Subcutaneous abdominal adipose tissue (tissue), 5 donors: ENCODE measurements around the gene TBX10.

ENCODE experiments used
- H3K27ac ChIP-seq: one replicate; pipeline ENCODE4 v1.7.0; 2013; ENCODE audit warnings: low read depth, mild to moderate bottlenecking, inconsistent platforms, low read length, moderate library complexity
- H3K27me3 ChIP-seq, 5 donors: one replicate each; pipeline ENCODE4 v1.7.0; 2013; ENCODE audit warnings: low read length in 5 of 5, inconsistent platforms in 1 of 5; ENCODE audit not compliant: control insufficient read depth in 5 of 5, insufficient read depth in 4 of 5
- H3K36me3 ChIP-seq, 5 donors: one replicate each; pipeline ENCODE4 v1.7.0; 2013; ENCODE audit warnings: low read length in 5 of 5; ENCODE audit not compliant: control insufficient read depth in 5 of 5, insufficient read depth in 5 of 5
- H3K4me1 ChIP-seq, 5 donors: one replicate each; pipeline ENCODE4 v1.7.0; 2013; ENCODE audit warnings: low read length in 5 of 5, mild to moderate bottlenecking in 3 of 5, moderate library complexity in 1 of 5; ENCODE audit not compliant: control insufficient read depth in 5 of 5, insufficient read depth in 5 of 5
- H3K4me3 ChIP-seq, 5 donors: one replicate each; pipeline ENCODE4 v1.7.0; 2013; ENCODE audit warnings: low read length in 5 of 5, low read depth in 1 of 5
- H3K9ac ChIP-seq, 5 donors: one replicate each; pipeline ENCODE4 v1.7.0; 2013; ENCODE audit warnings: low read length in 5 of 5, mild to moderate bottlenecking in 4 of 5, moderate library complexity in 3 of 5
- H3K9me3 ChIP-seq, 5 donors: one replicate each; pipeline ENCODE4 v1.7.0; 2013; ENCODE audit warnings: low read length in 5 of 5; ENCODE audit not compliant: control insufficient read depth in 5 of 5
- donor health status: healthy.
- donor health status: healthy.
- donor health status: healthy.
- donor health status: healthy.
- donor health status: healthy.

The TBX10 gene

DNA sequence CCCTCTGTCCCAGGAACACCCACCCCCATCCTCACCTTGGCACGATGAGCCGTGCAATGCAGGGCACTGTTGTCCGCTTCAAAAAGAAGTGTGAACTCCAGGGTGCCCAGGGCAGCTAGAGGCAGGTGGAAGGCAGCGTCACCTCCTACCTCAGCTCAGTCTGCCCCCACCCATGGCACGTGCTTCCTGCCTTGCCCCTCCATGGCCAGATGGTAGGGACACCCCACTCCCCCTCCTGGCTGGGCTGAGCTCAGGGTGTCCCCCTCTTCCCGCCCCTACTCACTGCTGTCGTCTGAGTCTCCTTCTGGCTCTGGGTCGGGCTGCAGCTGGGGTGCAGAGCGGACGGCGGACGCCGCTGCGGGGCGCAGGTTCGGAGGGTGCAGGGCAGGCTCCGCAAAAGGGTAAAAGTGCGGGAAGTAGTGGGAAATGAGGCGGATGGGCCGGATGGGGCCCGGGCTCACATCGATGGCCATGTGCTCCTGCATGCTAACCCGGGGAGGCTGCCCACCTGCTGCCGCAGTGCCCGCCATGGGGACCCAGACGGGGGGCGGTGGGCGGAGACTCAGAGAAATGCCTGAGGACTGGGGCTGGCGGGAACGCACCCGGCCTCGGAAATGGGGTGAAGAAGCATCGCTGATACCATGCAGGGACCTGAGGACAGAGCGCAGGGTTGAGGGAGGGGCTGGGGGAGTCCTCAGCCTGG is 23.7 kb downstream of the TBX10 start:
- no peaks in the 10 kb centered on the region for H3K9me3 ChIP-seq
- peaks cover 0 to 23% (median 20%) of the 10 kb centered on the region in 5 donors for H3K36me3 ChIP-seq
- H3K27me3 ChIP-seq = peaks cover 0 to 18% (median 15%) of the 10 kb centered on the region in 5 donors
- H3K4me1 ChIP-seq = peaks cover 0 to 18% (median 14%) of the 10 kb centered on the region in 5 donors
- no peak overlapping the region for H3K4me3 ChIP-seq
- no peak overlapping the region for H3K27ac ChIP-seq
- peak overlapping the region in 1 of 5 donors; percentile 43 for H3K9ac ChIP-seq

DNA sequence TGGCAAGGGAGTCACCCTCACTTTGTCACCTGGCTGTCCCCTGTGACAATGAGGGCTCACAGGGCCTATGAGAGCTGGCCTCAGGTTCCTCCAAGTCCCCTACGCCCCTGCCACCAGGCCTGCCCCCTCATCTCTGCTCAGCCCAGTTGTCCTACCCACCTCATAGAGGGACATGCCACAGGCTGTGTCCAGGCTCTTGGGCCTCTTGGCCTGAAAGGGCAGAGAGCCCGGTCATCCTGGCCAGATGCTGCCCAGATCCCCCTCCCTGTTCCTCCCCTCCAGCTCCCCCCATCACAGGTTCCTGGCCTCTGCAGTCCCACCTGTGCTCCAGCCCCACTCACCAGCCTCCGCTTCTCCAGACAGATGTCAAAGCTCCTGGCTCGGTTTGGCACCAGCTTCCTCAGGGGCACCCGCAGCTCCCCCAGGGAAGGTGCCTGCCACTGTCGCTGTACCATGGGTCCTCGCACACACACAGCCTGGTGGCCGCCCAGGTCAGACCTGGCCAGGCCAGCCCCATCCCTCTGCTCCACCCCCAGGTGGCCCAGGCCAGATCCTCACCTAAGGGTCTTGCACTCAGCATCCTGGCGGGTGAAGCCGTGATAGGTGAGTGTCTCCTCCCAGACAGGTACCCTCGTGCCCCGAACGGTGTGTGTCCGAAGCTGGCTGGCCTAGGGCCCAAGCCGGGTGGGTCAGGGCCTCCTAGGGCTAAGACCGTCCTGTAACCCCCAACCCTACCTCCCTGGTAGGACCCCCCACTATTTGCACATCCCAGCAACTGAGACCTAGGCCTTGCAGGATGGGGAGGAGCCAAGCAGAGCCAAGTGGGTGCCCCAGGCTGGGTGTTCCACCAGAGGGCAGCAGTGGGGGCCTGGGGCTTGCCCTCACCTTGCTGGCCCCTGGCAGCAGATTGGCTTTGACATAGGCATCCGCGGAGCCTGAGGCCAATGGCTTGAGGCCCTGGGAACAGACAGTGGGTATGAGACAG is 24.5 kb downstream of the TBX10 start:
- H3K4me3 ChIP-seq = peak overlapping the region in 2 of 5 donors; percentile 68 to 72

DNA sequence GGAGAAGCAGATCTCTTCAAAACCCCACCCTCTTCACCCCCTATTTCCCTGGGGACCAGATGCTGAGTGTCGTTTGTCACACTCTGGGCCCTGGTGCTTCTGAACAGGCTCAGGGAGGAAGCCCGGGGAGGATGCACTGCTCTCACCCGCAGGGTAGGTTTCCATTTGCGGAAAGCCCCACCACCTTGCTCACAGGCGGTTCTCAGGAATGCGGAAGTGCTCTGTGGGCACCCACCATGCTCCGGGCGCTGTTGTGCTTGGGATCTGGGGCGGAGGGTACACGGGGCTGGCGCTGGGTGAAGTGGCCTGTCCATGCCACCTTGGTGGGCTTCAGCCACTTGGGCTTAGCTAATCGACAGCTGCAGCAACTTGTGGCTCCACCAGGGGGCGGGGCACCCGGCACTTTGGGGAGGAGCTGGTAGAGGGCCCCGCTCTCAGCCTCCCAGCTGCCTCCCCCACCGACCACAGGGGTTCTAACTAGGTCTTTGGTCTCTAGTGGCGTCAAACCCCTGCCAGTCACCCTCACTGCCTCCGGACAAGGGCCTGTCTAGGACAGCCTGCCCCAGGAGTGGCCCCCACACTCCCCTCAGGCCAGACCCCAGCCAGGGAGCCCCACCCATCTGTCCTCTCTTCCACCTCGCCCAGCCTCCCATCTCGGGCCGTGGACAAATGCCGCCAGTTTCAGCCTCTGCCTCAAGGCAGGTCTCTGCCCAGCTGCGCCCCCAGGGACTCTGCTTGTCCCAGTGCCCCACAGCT is 25.4 kb downstream of the TBX10 start:
- Histone ChIP-seq H3K9ac (peak overlapping the region in 4 of 5 donors; percentile 53 to 63 (median 58)), H3K36me3 (peaks cover 0 to 38% (median 35%) of the 10 kb centered on the region in 5 donors), H3K4me1 (peaks cover 0 to 18% (median 14%) of the 10 kb centered on the region in 5 donors), H3K4me3 (peak overlapping the region; percentile 60 to 72 (median 68)), H3K9me3 (no peaks in the 10 kb centered on the region), H3K27ac (no peak overlapping the region), H3K27me3 (peaks cover 0 to 18% (median 15%) of the 10 kb centered on the region in 5 donors)

More for the DNA sequence above, 24.5 kb downstream of the TBX10 start:
- Histone ChIP-seq H3K36me3 (peaks cover 0 to 31% (median 28%) of the 10 kb centered on the region in 5 donors), H3K27ac (no peak overlapping the region), H3K9ac (peak overlapping the region in 3 of 5 donors; percentile 55 to 63 (median 61)), H3K9me3 (no peaks in the 10 kb centered on the region), H3K4me1 (peaks cover 0 to 18% (median 14%) of the 10 kb centered on the region in 5 donors), H3K27me3 (peaks cover 0 to 18% (median 15%) of the 10 kb centered on the region in 5 donors)

DNA sequence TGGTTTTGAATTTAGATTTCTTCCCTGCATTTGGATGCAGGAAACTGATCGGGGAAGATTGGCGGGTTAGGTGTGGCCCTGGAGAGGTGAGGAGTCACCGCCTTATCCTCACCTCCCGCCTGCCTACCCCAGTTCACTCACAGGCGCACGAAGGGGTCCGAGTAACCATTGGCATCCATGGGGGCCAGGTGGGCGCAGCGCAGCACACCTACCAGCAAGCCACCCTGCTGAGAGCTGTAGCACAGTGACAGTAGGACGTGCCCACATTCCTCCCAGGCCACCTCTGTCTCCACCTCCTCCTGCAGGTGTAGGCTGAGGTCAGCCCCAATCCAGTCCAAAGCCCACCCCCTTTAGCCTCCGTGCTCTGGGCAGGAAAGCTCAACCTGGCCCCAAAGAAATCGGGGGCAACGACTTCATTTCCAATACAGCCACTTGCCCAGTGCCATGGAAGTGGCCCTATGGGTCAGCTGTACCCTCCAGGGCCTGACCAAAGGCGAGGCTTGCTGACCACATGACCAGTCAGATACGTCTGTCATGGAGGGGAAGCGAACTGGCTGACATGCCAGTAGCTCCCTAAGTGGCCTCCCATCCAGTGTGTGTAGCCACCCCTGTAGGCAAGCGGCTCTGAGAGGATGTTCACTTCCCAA is 26.1 kb downstream of the TBX10 start:
- H3K9ac ChIP-seq = peak overlapping the region in 3 of 5 donors; percentile 55 to 63 (median 61)
- H3K27me3 ChIP-seq = peaks cover 0 to 18% (median 15%) of the 10 kb centered on the region in 5 donors
- no peaks in the 10 kb centered on the region for H3K9me3 ChIP-seq
- H3K4me1 ChIP-seq = peaks cover 0 to 18% (median 14%) of the 10 kb centered on the region in 5 donors
- H3K36me3 ChIP-seq = peaks cover 0 to 45% (median 42%) of the 10 kb centered on the region in 5 donors
- peak overlapping the region; percentile 60 to 72 (median 68) for H3K4me3 ChIP-seq
- no peak overlapping the region for H3K27ac ChIP-seq

DNA sequence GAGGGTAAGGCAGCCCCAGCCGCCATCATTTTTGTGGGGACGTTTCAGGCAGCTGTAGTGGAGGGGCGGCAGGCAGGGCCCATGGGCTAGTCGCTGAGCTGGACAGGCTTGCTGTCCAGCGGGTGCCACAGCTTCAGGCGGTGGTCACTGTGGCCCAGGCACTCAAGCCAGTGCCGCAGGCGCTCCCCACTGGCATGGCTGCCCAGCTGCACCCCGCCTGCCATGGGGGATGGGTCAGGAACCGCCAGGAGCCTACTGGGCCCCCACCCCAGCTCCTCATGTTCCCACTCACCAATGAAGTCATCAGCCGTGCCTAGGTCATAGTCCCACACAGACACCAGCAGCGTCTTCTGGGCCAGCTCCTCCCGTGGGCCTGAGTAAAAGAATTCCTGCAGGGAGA is 26.8 kb downstream of the TBX10 start:
- Histone ChIP-seq H3K27ac (no peak overlapping the region), H3K27me3 (peaks cover 0 to 18% (median 15%) of the 10 kb centered on the region in 5 donors), H3K9me3 (no peaks in the 10 kb centered on the region), H3K4me1 (peaks cover 0 to 24% (median 19%) of the 10 kb centered on the region in 5 donors), H3K36me3 (peaks cover 0 to 46% (median 42%) of the 10 kb centered on the region in 5 donors), H3K9ac (no peak overlapping the region), H3K4me3 (no peak overlapping the region)

DNA sequence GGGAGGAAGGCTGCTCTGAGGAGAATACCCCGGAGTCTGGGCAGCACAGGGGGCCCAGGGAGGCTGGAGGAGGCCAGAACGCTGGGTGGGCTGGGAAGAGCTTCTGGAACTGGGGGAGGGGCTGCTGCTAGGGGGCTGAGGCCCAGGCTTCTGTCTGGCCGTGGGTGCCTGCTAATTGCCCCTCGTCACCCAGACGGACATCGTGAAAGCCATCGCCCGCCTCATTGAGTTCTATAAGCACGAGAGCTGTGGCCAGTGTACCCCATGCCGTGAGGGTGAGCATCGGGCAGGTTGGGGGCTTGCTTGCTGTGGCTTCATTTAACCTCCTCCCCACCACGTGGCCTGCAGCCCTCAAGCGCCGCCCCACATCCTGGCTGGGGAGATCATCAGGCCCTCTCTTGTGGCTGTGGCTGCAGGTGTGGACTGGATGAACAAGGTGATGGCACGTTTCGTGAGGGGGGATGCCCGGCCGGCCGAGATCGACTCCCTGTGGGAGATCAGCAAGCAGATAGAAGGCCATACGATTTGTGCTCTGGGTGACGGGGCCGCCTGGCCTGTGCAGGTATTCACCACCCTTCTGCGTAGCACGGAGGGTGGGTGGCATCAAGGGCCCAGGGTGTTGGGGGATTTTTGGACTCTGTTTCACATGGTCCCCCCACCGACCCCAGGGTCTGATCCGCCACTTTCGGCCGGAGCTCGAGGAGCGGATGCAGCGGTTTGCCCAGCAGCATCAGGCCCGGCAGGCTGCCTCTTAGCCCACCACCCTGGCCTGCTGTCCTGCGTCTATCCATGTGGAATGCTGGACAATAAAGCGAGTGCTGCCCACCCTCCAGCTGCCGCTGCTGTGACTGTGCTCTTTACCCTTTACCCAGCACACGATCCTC is 27.6 kb downstream of the TBX10 start:
- Histone ChIP-seq H3K4me1 (peaks cover 4 to 32% (median 27%) of the 10 kb centered on the region in 5 donors), H3K4me3 (no peak overlapping the region), H3K9me3 (no peaks in the 10 kb centered on the region), H3K27ac (no peak overlapping the region), H3K36me3 (peaks cover 0 to 46% (median 42%) of the 10 kb centered on the region in 5 donors), H3K27me3 (peaks cover 0 to 18% (median 15%) of the 10 kb centered on the region in 5 donors), H3K9ac (peak overlapping the region in 1 of 5 donors; percentile 28)

DNA sequence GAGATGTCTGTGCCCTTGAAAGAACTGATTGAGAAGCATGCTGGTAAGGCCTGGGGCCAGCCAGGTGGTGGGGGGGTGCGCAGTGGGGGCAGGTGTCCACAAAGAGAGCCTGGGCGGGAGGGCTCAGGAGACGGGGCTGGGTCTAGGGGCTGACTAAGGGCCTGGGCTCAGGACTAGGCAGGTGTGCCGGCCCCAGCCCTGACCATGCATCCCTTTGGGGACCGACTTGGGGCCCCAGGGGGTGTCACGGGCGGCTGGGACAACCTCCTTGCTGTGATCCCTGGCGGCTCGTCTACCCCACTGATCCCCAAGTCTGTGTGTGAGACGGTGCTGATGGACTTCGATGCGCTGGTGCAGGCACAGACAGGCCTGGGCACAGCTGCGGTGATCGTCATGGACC is 28.4 kb downstream of the TBX10 start:
- Histone ChIP-seq H3K9ac (no peak overlapping the region), H3K27me3 (peaks cover 0 to 18% (median 11%) of the 10 kb centered on the region in 5 donors), H3K27ac (no peak overlapping the region), H3K9me3 (no peaks in the 10 kb centered on the region), H3K36me3 (peaks cover 0 to 46% (median 42%) of the 10 kb centered on the region in 5 donors), H3K4me3 (no peak overlapping the region), H3K4me1 (peaks cover 4 to 36% (median 32%) of the 10 kb centered on the region in 5 donors)

DNA sequence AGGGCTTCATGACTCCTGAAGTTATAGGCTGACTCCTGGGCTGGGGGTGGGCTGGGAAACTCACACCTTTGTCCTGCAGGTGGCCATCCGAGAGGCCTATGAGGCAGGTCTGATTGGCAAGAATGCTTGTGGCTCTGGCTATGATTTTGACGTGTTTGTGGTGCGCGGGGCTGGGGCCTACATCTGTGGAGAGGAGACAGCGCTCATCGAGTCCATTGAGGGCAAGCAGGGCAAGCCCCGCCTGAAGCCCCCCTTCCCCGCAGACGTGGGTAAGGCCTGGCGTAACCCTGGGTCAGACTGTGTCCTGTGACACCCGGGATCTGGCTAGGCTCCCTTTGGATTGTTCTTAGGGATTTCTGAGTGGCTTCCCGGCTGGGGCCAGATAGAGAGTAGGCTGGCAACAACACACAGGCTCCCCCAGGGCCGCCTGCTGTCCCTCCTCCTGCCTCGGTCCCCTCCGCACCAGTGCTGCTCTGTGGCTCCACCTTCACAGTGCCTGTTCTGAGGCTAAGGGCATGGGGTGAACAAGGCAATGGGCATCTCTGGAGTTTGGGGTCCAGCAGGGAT is 29.2 kb downstream of the TBX10 start:
- peaks cover 0 to 46% (median 42%) of the 10 kb centered on the region in 5 donors for H3K36me3 ChIP-seq

More for the DNA sequence above, 29.2 kb downstream of the TBX10 start:
- Histone ChIP-seq H3K27ac (no peak overlapping the region), H3K4me1 (peaks cover 4 to 37% (median 34%) of the 10 kb centered on the region in 5 donors), H3K27me3 (peaks cover 0 to 11% (median 5%) of the 10 kb centered on the region in 5 donors), H3K4me3 (no peak overlapping the region), H3K9me3 (no peaks in the 10 kb centered on the region), H3K9ac (no peak overlapping the region)
